Peyer's patch (tissue), 4 donors: ENCODE data around the gene PAQR4.

Experiments used
- POLR2A ChIP-seq, 2 donors: fragments of 450-650 bp; IDR thresholded peaks; one replicate each; pipeline ENCODE4 v1.5.1; 2017; ENCODE audit warnings: antibody characterized with exemption in 2 of 2, mild to moderate bottlenecking in 2 of 2, moderate library complexity in 2 of 2
- TF ChIP-seq, protein P1 (sequence below), 6 experiments: fragments of 450-650 bp in 4 of 6; fragments of 200-600 bp in 2 of 6; sonication (generic) in 1 of 6; IDR thresholded peaks; one replicate each; pipeline ENCODE4 v1.5.1; 2017 to 2019; ENCODE audit warnings: antibody characterized with exemption in 6 of 6, mild to moderate bottlenecking in 3 of 6, moderate library complexity in 1 of 6

DNA sequence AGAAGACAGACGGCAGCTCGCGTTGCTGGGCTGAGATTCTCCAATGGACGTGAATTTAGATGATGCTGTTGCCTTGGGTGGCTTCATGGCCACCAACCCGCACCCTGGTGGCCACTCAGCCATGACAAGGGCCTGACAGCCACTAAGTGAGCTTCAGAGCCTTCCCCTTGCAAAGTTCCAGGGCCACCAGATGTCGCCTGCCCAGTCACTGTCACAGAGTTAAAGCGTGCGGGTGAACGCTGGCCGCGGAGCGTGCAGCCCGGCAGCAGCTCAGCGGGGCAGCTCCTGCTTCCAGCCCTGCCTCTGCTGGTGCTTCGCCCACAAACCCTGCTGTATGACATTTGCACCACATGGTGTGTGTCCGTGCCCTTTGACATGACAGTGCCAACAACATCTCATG is 18.4 kb upstream of the PAQR4 start:
- TF ChIP-seq, protein P1, sequence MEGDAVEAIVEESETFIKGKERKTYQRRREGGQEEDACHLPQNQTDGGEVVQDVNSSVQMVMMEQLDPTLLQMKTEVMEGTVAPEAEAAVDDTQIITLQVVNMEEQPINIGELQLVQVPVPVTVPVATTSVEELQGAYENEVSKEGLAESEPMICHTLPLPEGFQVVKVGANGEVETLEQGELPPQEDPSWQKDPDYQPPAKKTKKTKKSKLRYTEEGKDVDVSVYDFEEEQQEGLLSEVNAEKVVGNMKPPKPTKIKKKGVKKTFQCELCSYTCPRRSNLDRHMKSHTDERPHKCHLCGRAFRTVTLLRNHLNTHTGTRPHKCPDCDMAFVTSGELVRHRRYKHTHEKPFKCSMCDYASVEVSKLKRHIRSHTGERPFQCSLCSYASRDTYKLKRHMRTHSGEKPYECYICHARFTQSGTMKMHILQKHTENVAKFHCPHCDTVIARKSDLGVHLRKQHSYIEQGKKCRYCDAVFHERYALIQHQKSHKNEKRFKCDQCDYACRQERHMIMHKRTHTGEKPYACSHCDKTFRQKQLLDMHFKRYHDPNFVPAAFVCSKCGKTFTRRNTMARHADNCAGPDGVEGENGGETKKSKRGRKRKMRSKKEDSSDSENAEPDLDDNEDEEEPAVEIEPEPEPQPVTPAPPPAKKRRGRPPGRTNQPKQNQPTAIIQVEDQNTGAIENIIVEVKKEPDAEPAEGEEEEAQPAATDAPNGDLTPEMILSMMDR (IDR thresholded peaks at IDR 0.05), result no peak
- TF ChIP-seq POLR2A (IDR thresholded peaks at IDR 0.05), result no peak
